NCI-H2029 treated with DMSO at 0.1 percent for 48 hours (cell line): ENCODE measurements around the gene C3orf80.
"Not testable (repeated sequence)": the region's sequence is repeated elsewhere in the genome, so short reads cannot be mapped to it uniquely, and the experiment has no call there.

Experiments
- DNase-seq: peaks from one replicate; lab custom pipeline; 2025; lab: John Stamatoyannopoulos, UW

C3orf80 gene

GRCh38 chr3:160225176-160226025, at the start of gene C3orf80:
C3orf80 (plus strand) TSS chr3:160225422; CDS start chr3:160225636, 214 bp downstream.
- DNase-seq = no peak

DNA sequence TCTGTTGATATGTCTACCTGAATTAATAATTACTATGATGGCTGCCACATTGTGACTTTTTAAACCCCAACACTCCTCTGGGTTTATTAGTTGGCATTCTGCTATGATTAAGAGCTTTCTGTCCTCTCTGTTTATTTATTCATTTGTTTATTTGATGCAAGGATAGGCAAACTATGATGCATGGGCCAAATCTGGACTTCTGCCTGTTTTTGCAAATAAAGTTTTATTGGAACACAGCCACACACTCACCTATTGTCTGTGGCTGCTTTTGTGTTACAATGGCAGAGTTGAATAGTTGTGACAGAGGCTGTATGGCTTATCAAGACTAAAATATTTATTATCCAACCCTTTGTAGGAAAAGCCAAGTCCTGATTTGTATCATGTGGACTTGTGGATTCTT, 48.3 kb upstream of the C3orf80 start:
- no peak for DNase-seq

GRCh38 chr3:160178661-160179060, 46.6 kb upstream of the C3orf80 start:
- DNase-seq = not testable (repeated sequence)

GRCh38 chr3:160179403-160179802, 45.8 kb upstream of the C3orf80 start:
- DNase-seq = not testable (repeated sequence)

DNA sequence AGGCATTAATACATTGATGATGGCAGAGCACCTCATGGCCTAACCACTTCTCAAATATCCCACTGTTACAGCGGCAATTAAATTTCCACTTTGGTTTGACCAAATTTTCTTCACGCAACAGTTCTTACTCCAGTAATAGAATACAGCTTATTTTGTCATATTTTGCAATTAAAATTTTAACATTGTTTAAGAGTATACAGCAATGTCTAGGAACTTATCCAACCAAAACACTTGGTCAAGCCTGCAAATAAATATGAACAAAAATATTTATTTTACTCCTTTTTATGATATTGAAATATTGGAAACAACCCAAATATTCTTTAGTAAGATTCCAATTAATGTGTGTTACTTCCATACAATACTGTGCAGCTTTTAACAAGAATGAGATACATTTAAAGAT, 45.3 kb upstream of the C3orf80 start:
- no peak for DNase-seq

- DNase-seq = no peak
These were observed 44.5 kb upstream of the C3orf80 start for GRCh38 chr3:160180581-160181216.

GRCh38 chr3:160183345-160184076, 41.7 kb upstream of the C3orf80 start:
- DNase-seq = no peak

- DNase-seq = no peak
These were observed 40.6 kb upstream of the C3orf80 start for GRCh38 chr3:160184655-160185054.

- DNase-seq = no peak
These were observed 39.5 kb upstream of the C3orf80 start for GRCh38 chr3:160185751-160186150.

DNA sequence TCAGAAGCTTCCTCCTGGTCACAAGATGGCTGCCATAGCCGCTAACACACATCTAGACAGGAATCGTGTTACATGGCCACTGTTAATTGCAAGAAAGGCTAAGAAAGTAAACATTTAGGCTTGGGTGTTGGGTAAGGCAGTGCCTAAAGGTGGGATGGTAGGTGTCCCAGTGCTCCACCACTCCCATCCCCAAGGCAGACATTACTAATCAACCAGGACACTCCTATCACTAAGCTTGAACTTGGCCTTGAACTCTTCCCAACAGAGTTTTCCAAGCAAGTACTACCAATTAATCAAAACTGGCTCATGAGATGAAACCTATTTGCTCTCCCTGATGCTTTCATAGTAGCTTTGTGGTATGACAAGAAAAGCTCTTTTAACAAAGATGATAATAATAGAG, 37.9 kb upstream of the C3orf80 start:
- no peak for DNase-seq

- no peak for DNase-seq
These were observed 32.8 kb upstream of the C3orf80 start for GRCh38 chr3:160192310-160193029.

- no peak for DNase-seq
These were observed 31.5 kb upstream of the C3orf80 start for GRCh38 chr3:160193644-160194192.

- DNase-seq = no peak
These were observed 30.8 kb upstream of the C3orf80 start for GRCh38 chr3:160194438-160194837.

GRCh38 chr3:160195106-160195505, 30.1 kb upstream of the C3orf80 start:
- DNase-seq = no peak

DNA sequence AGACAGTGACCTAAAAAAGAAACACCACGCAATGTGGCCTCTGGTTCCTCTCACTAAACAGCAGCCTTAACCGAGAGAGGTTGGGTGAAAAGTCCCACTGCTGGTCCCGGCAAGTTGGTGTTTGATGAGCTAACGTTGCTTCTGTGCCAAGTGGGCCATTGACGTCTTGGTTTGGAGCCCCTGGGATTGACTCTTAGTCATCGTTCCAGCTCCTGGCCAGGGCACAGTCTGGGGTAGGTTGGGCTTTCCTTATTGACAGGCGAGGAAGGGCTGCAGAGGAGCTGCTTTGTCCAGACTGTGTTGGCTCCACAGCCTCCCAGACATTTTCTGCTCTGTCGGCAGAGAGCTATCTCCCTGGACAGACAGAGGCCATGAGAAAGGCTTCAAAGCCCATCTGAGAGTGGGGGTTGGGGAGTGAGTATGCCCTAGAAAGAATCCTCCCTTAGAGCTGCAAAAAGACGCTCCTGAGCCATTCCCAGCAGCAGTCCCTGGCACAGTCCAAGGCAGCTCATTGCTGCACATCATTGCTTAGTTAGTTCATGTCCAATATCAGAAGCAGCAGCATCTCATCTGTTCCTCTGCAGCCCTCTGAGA, 28.6 kb upstream of the C3orf80 start:
- DNase-seq = no peak

DNA sequence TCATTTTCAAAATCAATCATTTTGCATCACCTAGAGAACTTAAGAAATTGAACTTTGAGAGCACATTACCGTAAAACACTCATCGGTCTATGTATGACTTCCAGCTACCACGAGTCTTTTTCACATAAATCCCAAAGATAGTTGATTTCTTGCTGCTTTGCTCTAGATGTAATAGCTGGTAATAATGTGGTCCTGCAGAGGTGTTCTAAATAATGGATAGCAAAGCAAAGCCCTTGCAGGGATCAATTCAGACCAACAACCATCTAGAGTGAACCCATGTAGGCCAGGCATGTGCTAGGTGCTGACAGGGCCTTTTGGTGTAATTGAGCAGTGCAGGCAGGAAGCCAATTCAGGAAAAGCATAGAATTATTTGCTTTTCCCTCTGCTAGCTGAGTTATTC, 26.1 kb upstream of the C3orf80 start:
- no peak for DNase-seq

DNA sequence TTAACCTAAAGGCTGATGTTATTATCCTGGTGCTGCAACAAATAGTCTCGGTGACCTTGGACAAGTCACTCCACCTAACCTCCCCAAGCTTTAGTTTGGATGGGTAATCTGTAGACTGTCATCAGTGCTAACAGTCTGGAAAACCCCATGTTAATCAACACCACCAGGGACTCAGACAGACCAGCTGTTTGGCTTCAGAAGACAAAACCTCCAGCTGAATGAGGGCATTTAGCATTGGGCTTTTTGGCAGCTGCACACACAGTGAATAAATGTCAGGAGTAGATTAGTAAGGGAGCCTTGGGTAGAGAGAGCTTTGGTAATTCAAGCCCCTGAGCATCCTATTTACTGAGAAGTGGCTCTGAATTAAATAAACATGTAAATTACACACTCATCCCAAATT, 24.9 kb upstream of the C3orf80 start:
- DNase-seq = no peak

- DNase-seq = not testable (repeated sequence)
These were observed 20.7 kb upstream of the C3orf80 start for GRCh38 chr3:160204396-160205011.

- no peak for DNase-seq
These were observed 19.6 kb upstream of the C3orf80 start for GRCh38 chr3:160205606-160206005.

- no peak for DNase-seq
These were observed 14.9 kb upstream of the C3orf80 start for GRCh38 chr3:160210341-160210740.

- no peak for DNase-seq
These were observed 14.4 kb upstream of the C3orf80 start for GRCh38 chr3:160210799-160211221.
